Sigmoid colon (tissue), 3 donors: ENCODE data around the gene ZCCHC7.

Experiments used
- CTCF ChIP-seq, 4 experiments: fragments of 450-650 bp in 3 of 4; fragments of 200-600 bp in 1 of 4; IDR thresholded peaks; one replicate each; pipeline ENCODE4 v1.5.1; 2016 to 2019; ENCODE audit warnings: antibody characterized with exemption in 4 of 4, mild to moderate bottlenecking in 3 of 4, moderate library complexity in 2 of 4
- POLR2A ChIP-seq, 2 donors: fragments of 450-650 bp; IDR thresholded peaks; one replicate each; pipeline ENCODE4 v1.6.1; 2016; ENCODE audit warnings: antibody characterized with exemption in 2 of 2, mild to moderate bottlenecking in 2 of 2, moderate library complexity in 2 of 2

DNA sequence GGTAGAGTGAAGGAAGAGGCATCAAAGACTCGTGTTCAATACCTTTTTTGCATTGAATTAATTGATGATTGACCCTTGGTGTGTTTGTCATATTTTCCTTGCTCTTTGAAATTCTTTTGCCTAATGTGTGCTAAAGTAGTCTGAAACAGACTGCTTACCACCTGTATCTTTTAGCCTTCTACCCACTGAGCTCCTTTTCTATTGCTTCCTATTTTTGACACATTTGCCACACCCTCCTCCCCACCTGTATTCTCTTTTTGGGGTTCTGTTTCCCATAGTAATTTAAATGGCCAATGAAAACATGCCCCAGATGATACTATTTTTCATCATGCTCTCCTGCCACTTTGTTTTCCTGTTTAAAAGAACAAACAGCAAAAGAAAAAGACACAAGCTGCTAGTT, 78.5 kb downstream of the ZCCHC7 start:
- TF ChIP-seq CTCF (IDR thresholded peaks at IDR 0.05), result no peak
- no peak for TF ChIP-seq POLR2A (IDR thresholded peaks at IDR 0.05)
